Measurements from ENCODE around the gene TMCC2. TPM values are rescaled to one million over a fixed set of nuclear protein-coding genes. Genes with fewer than 3 reads are reported as not detected.

TMCC2 gene
- total RNA-seq, 2 donors from 2014 or later: 6.8 to 8.9 TPM

- no peak for TF ChIP-seq CTCF (IDR thresholded peaks at IDR 0.05)
- Histone ChIP-seq H3K36me3 (peaks cover 9% of the 10 kb centered on the region), H3K27me3 (replicated peaks; ENCODE audit: insufficient read depth) (no peaks in the 10 kb centered on the region), H3K4me1 (ENCODE audit: control insufficient read depth in 1 of 2, low read depth in 2 of 2) (peaks cover 5 to 21% of the 10 kb centered on the region in 2 donors), H3K9me3 (no peaks in the 10 kb centered on the region), H3K27ac (no peak overlapping the region), H3K4me3 (no peak overlapping the region)
- DNase-seq (ENCODE audit: low spot score): no peak
- no peak for ATAC-seq (ENCODE audit: insufficient number of reproducible peaks, low FRiP score, low read depth)
These were observed 12.4 kb downstream of the TMCC2 start for GRCh38 chr1:205240118-205240517.

- Histone ChIP-seq H3K27ac (no peak overlapping the region), H3K4me1 (ENCODE audit: control insufficient read depth in 1 of 2, low read depth in 2 of 2) (peaks cover 1 to 16% of the 10 kb centered on the region in 2 donors), H3K27me3 (replicated peaks; ENCODE audit: insufficient read depth) (no peaks in the 10 kb centered on the region), H3K4me3 (no peak overlapping the region), H3K9me3 (no peaks in the 10 kb centered on the region), H3K36me3 (peaks cover 9% of the 10 kb centered on the region)
- DNase-seq (ENCODE audit: low spot score) (no peak), ATAC-seq (ENCODE audit: insufficient number of reproducible peaks, low FRiP score, low read depth) (no peak)
- no peak for TF ChIP-seq CTCF (IDR thresholded peaks at IDR 0.05)
These were observed 12.8 kb downstream of the TMCC2 start for GRCh38 chr1:205240569-205240968.

- ATAC-seq (ENCODE audit: insufficient number of reproducible peaks, low FRiP score, low read depth): no peak
- H3K4me1 ChIP-seq (ENCODE audit: control insufficient read depth in 1 of 2, low read depth in 2 of 2): peaks cover 0 to 8% of the 10 kb centered on the region in 2 donors
- no peak for DNase-seq (ENCODE audit: low spot score)
- H3K4me3 ChIP-seq: no peak overlapping the region
- no peaks in the 10 kb centered on the region for H3K27me3 ChIP-seq (replicated peaks; ENCODE audit: insufficient read depth)
- TF ChIP-seq CTCF (IDR thresholded peaks at IDR 0.05): no peak
- no peaks in the 10 kb centered on the region for H3K9me3 ChIP-seq
- no peak overlapping the region for H3K27ac ChIP-seq
- peaks cover 9% of the 10 kb centered on the region for H3K36me3 ChIP-seq
These were observed 13.8 kb downstream of the TMCC2 start for GRCh38 chr1:205241366-205242030.

- TF ChIP-seq CTCF (IDR thresholded peaks at IDR 0.05): no peak
- H3K9me3 ChIP-seq: no peaks in the 10 kb centered on the region
- peaks cover 0 to 22% of the 10 kb centered on the region in 2 donors for H3K4me1 ChIP-seq (ENCODE audit: control insufficient read depth in 1 of 2, low read depth in 2 of 2)
- no peak overlapping the region for H3K4me3 ChIP-seq
- no peak overlapping the region for H3K27ac ChIP-seq
- no peak for DNase-seq (ENCODE audit: low spot score)
- peaks cover 9% of the 10 kb centered on the region for H3K36me3 ChIP-seq
- ATAC-seq (ENCODE audit: insufficient number of reproducible peaks, low FRiP score, low read depth): no peak
- H3K27me3 ChIP-seq (replicated peaks; ENCODE audit: insufficient read depth): no peaks in the 10 kb centered on the region
These were observed 15.8 kb downstream of the TMCC2 start for GRCh38 chr1:205243350-205244191.

- ATAC-seq (ENCODE audit: insufficient number of reproducible peaks, low FRiP score, low read depth): no peak
- DNase-seq (ENCODE audit: low spot score): no peak
- H3K27me3 ChIP-seq (replicated peaks; ENCODE audit: insufficient read depth): no peaks in the 10 kb centered on the region
- TF ChIP-seq CTCF (IDR thresholded peaks at IDR 0.05): no peak
- H3K4me1 ChIP-seq (ENCODE audit: control insufficient read depth in 1 of 2, low read depth in 2 of 2): peaks cover 8 to 30% of the 10 kb centered on the region in 2 donors
- no peak overlapping the region for H3K27ac ChIP-seq
- peaks cover 9% of the 10 kb centered on the region for H3K36me3 ChIP-seq
- no peak overlapping the region for H3K4me3 ChIP-seq
- no peaks in the 10 kb centered on the region for H3K9me3 ChIP-seq
These were observed 16.6 kb downstream of the TMCC2 start for GRCh38 chr1:205244384-205244783.

Data from thoracic aorta (tissue), 2 donors.